NK-92 (cell line): ENCODE measurements around the gene FYN.

Experiments used
- DNase-seq: peaks from one replicate; lab custom pipeline; 2025; ENCODE audit not compliant: unreplicated experiment; lab: John Stamatoyannopoulos, UW

The FYN gene

GRCh38 chr6:111884068-111884467, 10.8 kb upstream of the FYN start:
- DNase-seq = no peak

GRCh38 chr6:111880181-111880888, 7.1 kb upstream of the FYN start:
- no peak for DNase-seq

GRCh38 chr6:111875741-111876140, 2.5 kb upstream of the FYN start:
- no peak for DNase-seq

GRCh38 chr6:111874025-111874415, 768 bp upstream of the FYN start:
- no peak for DNase-seq

- DNase-seq = no peak
Observed at GRCh38 chr6:111872401-111873177, 663 bp downstream of the FYN start.

- no peak for DNase-seq
Observed at GRCh38 chr6:111871725-111872400, 1.4 kb downstream of the FYN start.

- no peak for DNase-seq
Observed at GRCh38 chr6:111871207-111871606, 2.0 kb downstream of the FYN start.

GRCh38 chr6:111870742-111871064, 2.5 kb downstream of the FYN start:
- DNase-seq = no peak

- no peak for DNase-seq
Observed at GRCh38 chr6:111870051-111870741, 3.1 kb downstream of the FYN start.

- no peak for DNase-seq
Observed at GRCh38 chr6:111866857-111867256, 6.4 kb downstream of the FYN start.

- no peak for DNase-seq
Observed at GRCh38 chr6:111865909-111866546, 7.2 kb downstream of the FYN start.

GRCh38 chr6:111865049-111865585, 8.1 kb downstream of the FYN start:
- DNase-seq = no peak

- no peak for DNase-seq
Observed at GRCh38 chr6:111864138-111865048, 8.9 kb downstream of the FYN start.

GRCh38 chr6:111862741-111863140, 10.5 kb downstream of the FYN start:
- DNase-seq = no peak

- DNase-seq = no peak
Observed at GRCh38 chr6:111862314-111862713, 10.9 kb downstream of the FYN start.

GRCh38 chr6:111861431-111861885, 11.8 kb downstream of the FYN start:
- DNase-seq = no peak

GRCh38 chr6:111858347-111858746, 14.9 kb downstream of the FYN start:
- DNase-seq = no peak

- no peak for DNase-seq
Observed at GRCh38 chr6:111857674-111858337, 15.4 kb downstream of the FYN start.

- no peak for DNase-seq
Observed at GRCh38 chr6:111855753-111856152, 17.5 kb downstream of the FYN start.
